ENCODE measurements around the gene PPP1R37.

PPP1R37 gene

DNA sequence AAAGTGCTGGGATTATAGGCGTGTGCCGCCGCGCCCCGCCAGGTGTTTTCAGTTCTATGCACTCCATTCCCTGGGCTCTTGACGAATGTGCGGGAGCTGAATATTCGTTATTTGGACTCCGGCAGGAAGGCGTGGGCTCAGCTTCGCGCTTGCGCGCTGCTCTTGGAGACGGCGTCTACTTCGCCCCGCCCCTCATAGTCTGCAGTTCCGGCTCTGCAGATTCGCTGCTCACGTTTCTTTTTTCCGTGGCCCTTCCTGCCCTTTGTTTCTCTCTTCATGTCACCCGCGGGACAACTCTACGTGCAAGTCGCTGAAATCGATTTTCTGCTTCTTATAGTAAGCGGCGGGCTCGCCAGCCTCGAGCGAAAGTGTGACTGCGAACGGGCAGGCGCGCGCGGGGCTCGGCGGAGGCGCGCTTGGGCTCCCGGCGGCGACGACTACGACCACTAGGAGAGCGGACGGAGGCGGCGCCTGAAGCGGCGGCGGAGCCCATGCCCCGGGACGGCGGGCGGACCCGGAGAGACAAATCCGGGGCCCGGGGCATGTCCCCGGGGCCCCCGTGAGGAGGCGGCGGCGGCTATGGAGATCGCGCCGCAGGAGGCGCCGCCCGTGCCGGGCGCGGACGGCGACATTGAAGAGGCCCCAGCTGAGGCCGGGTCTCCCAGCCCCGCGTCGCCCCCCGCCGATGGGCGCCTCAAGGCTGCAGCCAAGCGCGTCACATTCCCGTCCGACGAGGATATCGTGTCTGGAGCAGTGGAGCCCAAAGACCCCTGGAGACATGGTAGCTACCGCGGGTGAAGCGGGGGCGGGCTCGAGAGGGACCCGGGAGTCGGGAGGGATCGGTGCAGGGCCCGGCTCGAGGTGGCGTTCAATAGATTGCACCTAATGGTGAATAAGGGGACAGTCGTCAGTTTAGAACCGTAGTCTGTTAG lies at the start of gene PPP1R37:
TSS of gene PPP1R37 (plus strand) at position 433 of the 932 bp plus-strand sequence. CDS start at position 580, 147 bp downstream.
- DNase-seq (ENCODE audit: low read depth in 2 of 2): peak; percentile 79 to 80

DNA sequence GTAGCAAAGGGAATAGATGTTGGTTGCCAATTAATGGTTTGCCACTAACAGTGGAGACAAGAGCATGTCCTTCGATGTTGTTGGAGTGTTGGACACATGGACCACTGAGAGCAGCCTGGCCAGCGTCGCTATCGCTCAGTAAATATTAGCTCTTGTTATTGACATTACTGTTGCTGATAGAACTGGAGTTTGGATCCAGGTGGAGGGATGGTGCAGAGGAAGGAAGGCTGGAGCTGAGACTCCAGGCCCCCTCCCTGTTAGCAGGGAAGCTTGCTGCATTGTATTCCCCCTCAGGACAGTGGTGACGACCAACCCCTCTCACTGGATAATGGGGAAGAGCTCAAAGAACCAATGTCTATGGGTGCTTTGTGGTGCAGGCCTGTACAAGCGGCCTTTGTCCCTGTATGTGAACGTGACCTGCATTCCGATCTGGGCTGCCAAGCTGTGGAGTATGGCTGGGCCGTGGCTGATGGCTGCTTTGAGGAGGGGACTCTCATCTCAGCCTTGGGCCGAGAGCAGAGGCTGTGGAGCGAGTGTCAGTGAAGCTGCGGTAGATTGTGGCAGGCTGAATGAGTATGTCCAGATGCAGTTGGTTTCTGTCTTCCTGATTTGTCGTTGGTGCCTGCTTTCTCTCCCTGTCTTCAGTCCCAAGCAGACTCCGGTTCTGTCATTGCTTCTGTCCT lies 47.2 kb upstream of the PPP1R37 start:
- no peak for DNase-seq (ENCODE audit: low read depth in 2 of 2)

DNA sequence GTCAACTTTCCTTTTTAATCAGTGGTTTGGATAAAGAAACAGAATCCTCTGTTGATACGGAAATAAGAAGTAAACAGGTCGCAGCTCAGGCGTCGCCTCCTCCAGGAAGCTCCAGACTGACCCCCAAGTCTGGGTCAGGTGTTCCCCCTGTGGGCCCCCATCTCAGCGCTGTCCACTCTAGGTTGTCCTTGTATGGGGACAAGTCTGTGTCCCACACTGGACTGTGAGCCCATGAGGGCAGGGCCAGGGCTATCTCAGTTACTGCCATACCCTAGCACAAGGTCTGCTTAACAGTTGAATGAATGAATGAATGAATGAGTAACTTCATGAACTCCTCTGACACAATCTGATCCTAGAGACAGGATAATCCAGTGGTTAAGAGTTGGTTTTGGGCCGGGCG lies 46.6 kb upstream of the PPP1R37 start:
- DNase-seq (ENCODE audit: low read depth in 2 of 2): no peak

GRCh38 chr19:45047188-45047797 lies 45.7 kb upstream of the PPP1R37 start:
- DNase-seq (ENCODE audit: low read depth in 2 of 2): no peak

GRCh38 chr19:45049073-45049736 lies 43.8 kb upstream of the PPP1R37 start:
- no peak for DNase-seq (ENCODE audit: low read depth in 2 of 2)

GRCh38 chr19:45050036-45050435 lies 42.9 kb upstream of the PPP1R37 start:
- DNase-seq (ENCODE audit: low read depth in 2 of 2): no peak

- DNase-seq (ENCODE audit: low read depth in 2 of 2): no peak
Observed at GRCh38 chr19:45051929-45052579, 40.9 kb upstream of the PPP1R37 start.

- DNase-seq (ENCODE audit: low read depth in 2 of 2): no peak
Observed at GRCh38 chr19:45056831-45057230, 36.1 kb upstream of the PPP1R37 start.

DNA sequence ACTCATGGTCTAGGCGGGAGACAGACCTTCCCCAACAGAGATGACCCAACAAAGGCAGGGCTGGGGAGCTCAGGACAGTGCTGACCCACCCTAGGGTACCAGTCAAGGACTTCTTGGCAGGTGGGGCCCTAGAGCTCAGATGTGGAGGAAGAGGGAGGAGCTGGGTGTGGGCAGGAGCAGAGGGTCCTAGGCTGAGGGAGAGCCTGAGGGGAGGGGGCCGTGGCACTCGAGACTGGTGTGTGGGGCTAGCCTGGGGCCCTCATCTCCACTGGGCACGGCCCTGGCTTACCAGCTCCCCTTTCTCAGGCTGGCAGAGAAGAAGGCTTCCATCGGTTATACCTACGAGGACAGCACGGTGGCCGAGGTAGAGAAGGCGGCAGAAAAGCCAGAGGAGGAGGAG lies 35.5 kb upstream of the PPP1R37 start:
- no peak for DNase-seq (ENCODE audit: low read depth in 2 of 2)

DNA sequence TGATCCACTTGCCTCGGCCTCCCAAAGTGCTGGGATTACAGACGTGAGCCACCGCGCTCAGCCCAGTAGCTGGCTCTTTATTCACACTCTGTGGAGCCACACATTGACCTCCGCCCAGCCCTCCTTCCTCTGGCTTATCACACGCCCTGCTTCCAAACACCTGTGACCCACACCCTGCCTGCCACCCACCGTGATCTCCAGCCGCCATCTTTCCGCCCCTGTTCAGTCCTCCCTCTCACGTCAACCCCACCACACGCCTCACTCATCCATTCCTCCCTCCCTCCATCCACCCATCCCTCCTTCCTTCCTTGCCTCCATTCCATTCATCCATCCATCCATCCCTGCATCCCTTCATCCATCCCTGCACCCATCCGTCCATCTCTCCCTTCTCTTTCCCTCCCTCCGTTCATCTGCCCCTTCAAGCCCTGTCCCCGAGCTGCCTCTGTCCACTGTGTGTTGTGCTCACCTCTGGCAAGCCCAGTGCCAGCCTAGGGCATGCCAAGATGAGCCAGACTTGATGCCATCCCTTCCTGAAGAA lies 34.3 kb upstream of the PPP1R37 start:
- no peak for DNase-seq (ENCODE audit: low read depth in 2 of 2)

DNA sequence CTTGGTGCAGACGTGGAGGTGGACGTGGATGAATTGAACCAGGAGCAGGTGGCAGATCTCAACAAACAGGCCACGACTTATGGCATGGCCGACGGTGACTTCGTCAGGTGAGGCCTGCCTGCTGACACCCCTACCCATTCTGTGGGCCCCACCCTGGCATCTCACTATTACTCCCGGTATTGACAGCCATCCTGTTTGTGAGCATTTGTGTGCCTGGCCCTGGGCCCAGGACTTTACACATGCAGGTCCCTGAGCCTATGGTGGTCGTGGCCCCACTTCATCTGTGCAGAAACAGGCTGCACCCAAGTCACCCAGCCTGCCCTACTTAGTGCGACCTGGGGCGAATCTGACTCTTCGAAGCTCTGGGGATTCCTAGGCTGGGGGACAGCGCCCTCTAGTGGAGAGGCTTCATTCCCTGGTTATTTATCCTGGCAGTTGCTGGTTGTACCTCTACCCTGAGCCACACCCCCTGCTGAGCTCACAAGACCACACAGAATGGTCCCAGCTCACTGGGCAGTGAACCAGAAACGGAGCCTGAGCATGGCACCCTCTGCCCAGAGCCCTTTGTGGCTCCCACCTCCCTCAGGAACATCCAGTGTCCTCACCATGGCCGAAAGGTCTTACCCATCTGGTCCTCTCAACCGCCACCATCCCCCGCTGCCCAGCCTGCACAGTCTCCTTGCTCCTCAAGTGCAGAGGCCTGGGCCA lies 33.6 kb upstream of the PPP1R37 start:
- peak; percentile 66 to 69 for DNase-seq (ENCODE audit: low read depth in 2 of 2)

DNA sequence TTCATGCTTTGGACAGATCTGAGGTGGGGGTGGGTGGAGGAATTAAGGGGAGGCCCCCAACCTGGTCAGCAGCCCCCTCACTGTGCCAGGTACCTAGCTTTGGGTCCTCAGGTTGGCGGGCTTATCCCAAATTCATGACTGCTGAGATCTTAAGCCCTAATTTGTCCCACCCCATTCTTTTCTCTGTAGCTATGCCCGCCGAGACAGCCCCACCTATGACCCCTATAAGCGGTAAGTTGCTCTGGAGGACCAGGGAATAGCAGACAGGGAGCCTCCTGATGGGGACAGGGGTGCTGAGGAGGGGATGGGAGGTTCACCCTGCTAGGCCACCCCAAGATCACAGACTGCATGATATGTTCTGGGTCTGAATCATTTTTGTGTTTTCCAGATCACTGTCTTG lies 31.0 kb upstream of the PPP1R37 start:
- DNase-seq (ENCODE audit: low read depth in 2 of 2): no peak

DNA sequence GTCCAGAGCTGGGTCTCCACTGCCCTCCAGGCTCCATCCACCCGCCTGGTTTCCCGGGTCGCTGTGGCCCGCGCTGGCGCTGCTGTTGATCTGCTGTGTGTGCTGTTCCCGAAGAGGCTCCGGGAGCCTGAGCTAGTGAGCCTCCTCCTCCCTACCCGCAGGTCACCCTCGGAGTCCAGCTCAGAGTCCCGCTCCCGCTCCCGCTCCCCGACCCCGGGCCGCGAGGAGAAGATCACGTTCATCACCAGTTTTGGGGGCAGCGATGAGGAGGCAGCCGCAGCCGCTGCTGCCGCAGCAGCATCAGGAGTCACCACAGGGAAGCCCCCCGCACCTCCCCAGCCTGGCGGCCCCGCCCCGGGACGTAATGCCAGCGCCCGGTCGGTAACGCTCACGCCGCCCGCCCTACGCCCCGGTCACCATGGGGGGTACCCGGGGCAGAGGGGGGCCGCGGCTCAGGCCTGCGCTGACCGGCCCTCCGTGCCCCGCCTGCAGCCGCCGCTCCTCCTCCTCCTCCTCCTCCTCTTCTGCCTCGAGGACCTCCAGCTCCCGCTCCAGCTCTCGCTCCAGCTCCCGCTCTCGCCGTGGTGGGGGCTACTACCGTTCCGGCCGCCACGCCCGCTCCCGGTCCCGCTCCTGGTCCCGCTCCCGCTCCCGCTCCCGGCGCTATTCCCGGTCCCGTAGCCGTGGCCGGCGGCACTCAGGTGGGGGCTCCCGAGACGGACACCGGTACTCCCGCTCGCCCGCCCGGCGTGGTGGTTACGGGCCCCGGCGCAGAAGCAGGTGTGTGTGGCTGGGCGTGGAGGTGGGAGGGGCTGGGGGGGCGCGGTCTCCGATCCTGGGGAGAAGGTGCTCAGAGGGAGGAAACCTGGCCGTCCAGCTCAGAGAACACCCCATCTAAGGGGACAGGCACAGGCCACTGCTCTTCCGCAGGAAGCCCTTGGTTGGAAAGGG lies 28.9 kb upstream of the PPP1R37 start:
- no peak for DNase-seq (ENCODE audit: low read depth in 2 of 2)

DNA sequence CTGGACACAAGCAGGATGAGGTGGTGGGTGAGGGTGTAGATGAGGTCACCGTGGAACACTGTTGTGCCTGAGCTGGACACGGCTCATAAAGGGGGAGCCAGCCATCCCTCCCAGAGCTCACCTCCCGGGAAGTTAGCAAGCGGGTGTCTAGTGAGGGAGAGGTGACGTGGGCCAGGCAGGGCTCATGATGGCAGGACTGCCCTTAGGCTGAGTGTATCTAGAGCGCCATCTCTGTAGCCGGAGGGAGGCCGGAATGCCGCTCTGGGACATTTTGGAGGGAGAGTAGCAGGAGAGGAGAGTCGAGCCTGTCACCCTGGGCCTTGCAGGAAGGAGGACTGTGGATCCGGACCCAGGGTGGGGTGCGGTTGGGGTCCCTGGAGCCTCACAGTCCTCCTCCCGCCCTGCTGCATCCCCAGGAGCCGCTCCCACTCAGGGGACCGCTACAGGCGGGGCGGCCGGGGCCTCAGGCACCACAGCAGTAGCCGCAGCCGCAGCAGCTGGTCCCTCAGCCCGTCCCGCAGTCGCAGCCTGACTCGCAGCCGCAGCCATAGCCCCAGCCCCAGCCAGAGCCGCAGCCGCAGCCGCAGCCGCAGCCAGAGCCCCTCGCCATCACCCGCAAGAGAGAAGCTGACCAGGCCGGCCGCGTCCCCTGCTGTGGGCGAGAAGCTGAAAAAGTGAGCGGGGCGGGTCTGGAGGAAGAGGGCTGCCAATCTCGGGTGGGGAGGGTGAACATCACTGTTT lies 25.9 kb upstream of the PPP1R37 start:
- no peak for DNase-seq (ENCODE audit: low read depth in 2 of 2)

DNA sequence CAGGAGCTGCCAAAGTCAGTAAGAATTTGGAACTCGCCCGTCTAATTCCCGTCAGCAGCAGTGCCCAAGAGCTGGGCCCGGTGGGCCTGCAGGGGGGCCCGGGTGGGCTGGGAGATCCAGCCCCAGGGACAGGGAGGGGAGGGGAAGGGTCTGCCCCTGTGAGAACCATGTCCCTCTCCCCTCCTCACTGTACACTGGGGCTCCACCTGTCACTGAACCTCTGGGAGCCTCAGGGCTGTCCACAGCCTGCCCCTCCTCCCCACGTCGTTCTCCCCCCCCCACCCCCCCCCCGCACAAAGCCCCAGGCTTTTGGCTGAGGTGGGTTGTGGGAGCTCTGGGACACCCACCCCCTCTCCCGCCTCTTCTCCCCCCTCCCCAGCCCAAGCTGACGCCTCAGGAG lies 24.9 kb upstream of the PPP1R37 start:
- no peak for DNase-seq (ENCODE audit: low read depth in 2 of 2)

GRCh38 chr19:45069056-45069455 lies 23.9 kb upstream of the PPP1R37 start:
- DNase-seq (ENCODE audit: low read depth in 2 of 2): no peak

DNA sequence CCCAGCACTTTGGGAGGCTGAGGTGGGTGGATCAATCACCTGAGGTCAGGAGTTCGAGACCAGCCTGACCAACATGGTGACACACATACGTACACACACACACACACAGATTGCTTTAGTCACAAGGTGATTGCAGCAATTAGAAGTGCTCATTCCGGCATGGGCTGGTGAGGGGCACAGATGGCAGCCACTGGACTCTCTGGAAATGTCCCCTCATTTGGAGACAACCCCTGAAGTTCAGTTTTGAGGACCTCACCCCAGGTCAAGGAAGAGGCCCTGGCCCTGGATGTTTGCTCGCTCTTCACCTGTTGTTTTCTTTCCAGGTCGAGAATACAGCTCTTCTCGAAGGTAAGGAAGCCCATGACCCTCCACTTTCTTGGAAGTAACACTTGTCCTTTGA lies 22.8 kb upstream of the PPP1R37 start:
- no peak for DNase-seq (ENCODE audit: low read depth in 2 of 2)

GRCh38 chr19:45070861-45071544 lies 22.0 kb upstream of the PPP1R37 start:
- no peak for DNase-seq (ENCODE audit: low read depth in 2 of 2)
